BLaER1 treated with 17β-estradiol and CSF1 and Interleukin-3, amounts not matched to agents 10 nM and 100 nM (cell line): ENCODE results near the gene FAM168A.

ENCODE experiments used
- H3K27ac ChIP-seq, 11 experiments: shearing (Covaris generic); formaldehyde crosslinking; 2 replicates each; pipeline ENCODE4 v1.8.1; 2022
- H3K27me3 ChIP-seq, 11 experiments: shearing (Covaris generic); formaldehyde crosslinking; 2 replicates each; pipeline ENCODE4 v1.8.1; 2022
- H3K36me3 ChIP-seq, 11 experiments: shearing (Covaris generic); formaldehyde crosslinking; 2 replicates each; pipeline ENCODE4 v1.8.1; 2022
- H3K4me1 ChIP-seq, 10 experiments: shearing (Covaris generic); formaldehyde crosslinking; 2 replicates each; pipeline ENCODE4 v1.8.1; 2022
- H3K4me2 ChIP-seq, 11 experiments: shearing (Covaris generic); formaldehyde crosslinking; 2 replicates each; pipeline ENCODE4 v1.8.1; 2022
- H3K4me3 ChIP-seq, 10 experiments: shearing (Covaris generic); formaldehyde crosslinking; 2 replicates each; pipeline ENCODE4 v1.8.1; 2022
- H3K9ac ChIP-seq, 11 experiments: shearing (Covaris generic); formaldehyde crosslinking; 2 replicates each; pipeline ENCODE4 v1.8.1; 2022
- H3K9me3 ChIP-seq, 11 experiments: shearing (Covaris generic); formaldehyde crosslinking; replicated peaks in 1 of 11; 2 replicates each; pipeline ENCODE4 v1.8.1; 2022
- H4K20me1 ChIP-seq, 11 experiments: shearing (Covaris generic); formaldehyde crosslinking; 2 replicates each; pipeline ENCODE4 v1.8.1; 2022
- Cebpa-rat ChIP-seq, 11 experiments: shearing (Covaris generic); IDR thresholded peaks; 2 replicates each; pipeline ENCODE4 v1.8.1; 2022

FAM168A gene

DNA sequence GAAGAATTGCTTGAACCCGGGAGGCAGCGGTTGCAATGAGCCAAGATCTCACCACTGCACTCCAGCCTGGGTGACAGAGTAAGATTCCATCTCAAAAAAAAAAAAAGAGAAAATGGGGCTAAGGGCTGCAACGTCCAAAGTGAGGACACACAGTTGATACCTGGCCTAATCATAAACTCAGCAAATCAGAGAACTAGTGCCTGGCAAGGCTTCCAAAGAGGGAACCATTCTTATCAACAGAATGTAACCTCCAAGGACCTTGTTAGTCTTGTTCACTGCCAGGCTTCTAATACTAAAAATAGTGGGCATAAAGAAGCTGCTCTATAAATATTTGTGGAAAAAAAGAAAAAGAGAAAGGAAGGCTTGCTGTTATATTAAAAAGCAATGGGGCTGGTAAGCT is 42.3 kb downstream of the FAM168A start:
- H3K27me3 ChIP-seq: no peaks in the 10 kb centered on the region
- peak overlapping the region in 8 of 11 experiments; percentile 20 to 76 (median 40); a peak in 9 of 22 replicates for H3K4me2 ChIP-seq
- H3K4me3 ChIP-seq: no peak overlapping the region
- H3K27ac ChIP-seq: no peak overlapping the region
- peaks cover 15 to 36% (median 21%) of the 10 kb centered on the region in 10 experiments; a peak in 19 of 20 replicates for H3K4me1 ChIP-seq
- H4K20me1 ChIP-seq: peaks cover 0 to 73% (median 0%) of the 10 kb centered on the region in 11 experiments; a peak in 6 of 22 replicates
- no peak overlapping the region for H3K9ac ChIP-seq
- H3K9me3 ChIP-seq: peaks cover 0 to 15% (median 7%) of the 10 kb centered on the region in 11 experiments; a peak in 5 of 22 replicates
- H3K36me3 ChIP-seq: peaks cover 0 to 39% (median 17%) of the 10 kb centered on the region in 11 experiments; a peak in 17 of 22 replicates
- TF ChIP-seq Cebpa-rat (IDR thresholded peaks at IDR 0.05): no peak

DNA sequence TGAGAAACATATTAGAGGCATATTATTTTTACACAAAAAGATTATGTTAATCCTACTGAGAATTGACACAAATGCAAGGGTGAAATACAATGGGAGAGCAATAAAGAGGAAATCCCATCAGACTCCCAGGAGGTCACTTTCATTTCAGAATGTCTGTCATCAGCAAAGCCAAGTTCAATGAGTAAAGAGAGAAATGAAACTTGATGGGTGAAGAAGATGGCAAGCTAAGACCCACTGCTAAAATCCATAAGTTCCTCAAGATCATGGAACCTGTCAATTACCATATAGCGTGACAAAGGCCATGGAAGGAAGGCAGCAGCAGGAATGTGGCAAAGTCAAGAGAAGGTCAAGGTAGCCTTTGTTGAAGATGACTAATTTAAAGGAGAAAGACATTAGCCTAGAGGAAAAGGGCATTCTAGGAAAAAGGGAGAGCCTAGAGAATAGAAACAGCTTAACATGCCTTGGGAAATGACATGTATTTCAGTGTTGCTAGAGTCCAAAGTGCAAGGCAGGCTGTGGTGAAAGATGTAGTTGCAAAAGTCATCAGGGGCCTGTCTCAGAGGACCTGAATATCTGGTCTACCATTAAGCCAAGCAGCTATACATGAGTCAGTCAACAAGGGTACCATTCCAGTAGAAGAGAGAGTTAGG is 43.1 kb downstream of the FAM168A start:
- peak overlapping the region; percentile 20 to 76 (median 39); a peak in 19 of 22 replicates for H3K4me2 ChIP-seq
- H4K20me1 ChIP-seq: peaks cover 0 to 73% (median 0%) of the 10 kb centered on the region in 11 experiments; a peak in 6 of 22 replicates
- peaks cover 18 to 40% (median 28%) of the 10 kb centered on the region in 10 experiments; a peak in 19 of 20 replicates for H3K4me1 ChIP-seq
- no peak overlapping the region for H3K9ac ChIP-seq
- peaks cover 0 to 15% (median 7%) of the 10 kb centered on the region in 11 experiments; a peak in 5 of 22 replicates for H3K9me3 ChIP-seq
- peak overlapping the region in 3 of 11 experiments; percentile 8 to 43 (median 10); a peak in 2 of 22 replicates for H3K27ac ChIP-seq
- H3K36me3 ChIP-seq: peaks cover 0 to 39% (median 17%) of the 10 kb centered on the region in 11 experiments; a peak in 17 of 22 replicates
- H3K27me3 ChIP-seq: no peaks in the 10 kb centered on the region
- no peak for TF ChIP-seq Cebpa-rat (IDR thresholded peaks at IDR 0.05)
- H3K4me3 ChIP-seq: no peak overlapping the region

DNA sequence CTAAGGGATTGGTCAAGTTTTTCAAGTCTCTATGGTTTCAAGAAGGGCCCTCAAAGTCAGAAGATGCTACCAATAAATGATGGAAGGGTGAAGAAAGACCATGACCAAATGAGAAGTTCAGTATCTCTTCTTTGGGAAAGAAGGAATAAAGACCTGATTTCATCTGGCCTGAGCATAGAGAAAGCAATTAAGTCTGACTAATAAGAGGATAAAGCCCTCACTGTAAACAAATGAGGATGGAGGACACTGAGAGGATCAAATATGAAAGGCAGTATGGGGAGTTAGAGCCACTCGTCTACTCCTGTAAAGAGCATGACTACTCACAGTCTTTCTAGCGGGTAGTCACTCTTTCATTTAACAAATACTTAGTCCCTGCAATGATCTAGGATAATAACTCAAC is 44.6 kb downstream of the FAM168A start:
- Histone ChIP-seq H3K4me3 (no peak overlapping the region), H3K9me3 (peaks cover 0 to 15% (median 7%) of the 10 kb centered on the region in 11 experiments; a peak in 5 of 22 replicates), H3K36me3 (peaks cover 4 to 31% (median 14%) of the 10 kb centered on the region in 11 experiments; a peak in 16 of 22 replicates), H3K27me3 (no peaks in the 10 kb centered on the region), H3K27ac (no peak overlapping the region), H4K20me1 (peaks cover 0 to 63% (median 0%) of the 10 kb centered on the region in 11 experiments; a peak in 6 of 22 replicates), H3K9ac (no peak overlapping the region), H3K4me1 (peaks cover 18 to 45% (median 28%) of the 10 kb centered on the region in 10 experiments; a peak in 19 of 20 replicates), H3K4me2 (no peak overlapping the region)
- TF ChIP-seq Cebpa-rat (IDR thresholded peaks at IDR 0.05): no peak

DNA sequence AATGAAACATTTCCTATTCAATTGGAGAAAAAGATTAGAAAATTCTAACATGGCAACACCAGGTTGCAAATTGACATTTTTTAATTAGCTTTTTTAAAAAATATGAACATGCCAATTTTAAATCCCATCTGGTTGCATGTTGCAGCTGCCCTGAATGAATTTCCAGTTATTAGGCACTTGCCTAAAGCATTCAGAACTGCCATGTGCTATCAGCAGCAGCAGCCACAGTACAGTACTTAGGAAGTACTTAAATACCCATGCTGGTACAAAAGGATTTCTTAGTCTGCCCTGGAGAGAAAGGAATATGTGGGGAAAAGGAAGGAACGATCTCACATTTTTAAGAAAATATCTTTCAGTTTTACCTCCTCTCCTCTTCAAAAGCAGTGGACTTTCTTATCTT is 46.2 kb downstream of the FAM168A start:
- Histone ChIP-seq H3K27me3 (no peaks in the 10 kb centered on the region), H3K9me3 (peaks cover 0 to 6% (median 0%) of the 10 kb centered on the region in 11 experiments; a peak in 2 of 22 replicates), H4K20me1 (peaks cover 0 to 69% (median 0%) of the 10 kb centered on the region in 11 experiments; a peak in 6 of 22 replicates), H3K4me1 (peaks cover 18 to 61% (median 28%) of the 10 kb centered on the region in 10 experiments; a peak in 19 of 20 replicates), H3K36me3 (peaks cover 0 to 15% (median 5%) of the 10 kb centered on the region in 11 experiments; a peak in 8 of 22 replicates), H3K27ac (no peak overlapping the region), H3K4me2 (no peak overlapping the region), H3K4me3 (no peak overlapping the region), H3K9ac (no peak overlapping the region)
- TF ChIP-seq Cebpa-rat (IDR thresholded peaks at IDR 0.05): no peak

DNA sequence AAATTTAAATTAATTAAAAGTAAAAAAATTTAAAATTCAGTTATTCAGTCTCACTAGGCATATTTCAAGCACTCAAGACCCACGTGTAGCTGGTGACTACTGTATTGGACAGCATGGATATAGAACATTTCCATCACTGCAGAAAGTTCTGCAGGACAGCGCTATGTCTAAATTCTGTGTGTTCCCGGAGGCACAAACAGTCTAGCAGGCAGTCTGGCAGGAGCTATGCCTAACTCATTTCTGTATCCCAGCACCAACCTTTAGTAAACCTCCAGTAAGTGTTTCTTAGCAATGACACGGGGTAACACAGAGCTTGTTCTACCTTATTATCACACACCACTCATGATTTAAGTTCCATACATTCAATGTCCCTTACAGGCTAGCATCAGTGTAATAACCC is 48.5 kb downstream of the FAM168A start:
- Histone ChIP-seq H3K27me3 (no peaks in the 10 kb centered on the region), H3K9me3 (no peaks in the 10 kb centered on the region; a peak in 1 of 22 replicates), H4K20me1 (peaks cover 0 to 71% (median 0%) of the 10 kb centered on the region in 11 experiments; a peak in 6 of 22 replicates), H3K4me1 (peaks cover 1 to 61% (median 16%) of the 10 kb centered on the region in 10 experiments; a peak in 17 of 20 replicates), H3K4me2 (no peak overlapping the region), H3K4me3 (no peak overlapping the region), H3K9ac (no peak overlapping the region), H3K36me3 (peaks cover 0 to 8% (median 0%) of the 10 kb centered on the region in 11 experiments; a peak in 2 of 22 replicates), H3K27ac (no peak overlapping the region)
- no peak for TF ChIP-seq Cebpa-rat (IDR thresholded peaks at IDR 0.05)

DNA sequence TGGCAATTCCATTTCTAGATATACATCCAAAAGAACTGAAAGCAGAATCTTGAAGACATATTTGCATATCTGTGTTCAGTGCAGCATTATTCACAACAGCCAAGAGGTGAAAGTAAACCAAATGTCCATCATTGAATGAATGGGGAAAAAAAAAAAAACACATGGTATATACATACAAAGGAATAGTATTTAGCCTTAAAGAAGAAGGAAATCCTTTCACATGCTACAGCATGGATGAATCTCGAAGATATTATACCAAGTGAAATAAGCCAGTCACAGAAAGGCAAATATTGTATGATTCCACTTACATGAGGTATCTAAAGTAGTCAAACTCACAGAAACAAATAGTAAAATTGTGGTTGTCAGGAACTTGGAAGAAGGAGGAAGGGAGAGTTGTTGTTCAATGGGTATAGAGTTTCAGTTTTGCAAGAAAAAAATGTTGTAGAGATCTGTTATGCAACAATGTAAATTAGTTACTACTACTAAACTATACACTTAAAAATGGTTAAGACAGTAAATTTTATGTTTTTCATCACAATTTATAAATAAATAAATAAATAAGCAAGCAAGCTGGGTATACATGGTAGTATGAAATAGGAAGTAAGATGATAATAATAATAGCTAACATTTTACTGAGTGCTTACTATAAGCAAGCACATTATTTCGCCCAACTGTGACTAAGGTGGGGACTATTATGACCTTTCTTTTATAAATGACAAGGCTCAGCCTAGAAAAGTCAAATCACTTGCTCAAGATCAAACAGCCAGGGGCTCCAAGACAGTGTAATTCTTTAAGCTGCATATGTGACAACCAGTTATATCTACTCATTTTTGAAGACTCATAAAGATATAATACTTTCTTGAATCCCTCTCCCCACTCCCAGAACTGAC is 50.0 kb downstream of the FAM168A start:
- peaks cover 0 to 11% (median 0%) of the 10 kb centered on the region in 11 experiments; a peak in 6 of 22 replicates for H3K36me3 ChIP-seq
- H3K9ac ChIP-seq: no peak overlapping the region
- no peak overlapping the region for H3K4me3 ChIP-seq
- no peak overlapping the region for H3K27ac ChIP-seq
- peak overlapping the region in 2 of 11 experiments; percentile 23 to 48; a peak in 4 of 22 replicates for H3K4me2 ChIP-seq
- peaks cover 0 to 4% (median 0%) of the 10 kb centered on the region in 11 experiments; a peak in 2 of 22 replicates for H3K9me3 ChIP-seq
- H3K4me1 ChIP-seq: peaks cover 0 to 53% (median 15%) of the 10 kb centered on the region in 10 experiments; a peak in 16 of 20 replicates
- H3K27me3 ChIP-seq: no peaks in the 10 kb centered on the region
- no peak for TF ChIP-seq Cebpa-rat (IDR thresholded peaks at IDR 0.05)
- peaks cover 0 to 62% (median 0%) of the 10 kb centered on the region in 11 experiments; a peak in 4 of 22 replicates for H4K20me1 ChIP-seq

DNA sequence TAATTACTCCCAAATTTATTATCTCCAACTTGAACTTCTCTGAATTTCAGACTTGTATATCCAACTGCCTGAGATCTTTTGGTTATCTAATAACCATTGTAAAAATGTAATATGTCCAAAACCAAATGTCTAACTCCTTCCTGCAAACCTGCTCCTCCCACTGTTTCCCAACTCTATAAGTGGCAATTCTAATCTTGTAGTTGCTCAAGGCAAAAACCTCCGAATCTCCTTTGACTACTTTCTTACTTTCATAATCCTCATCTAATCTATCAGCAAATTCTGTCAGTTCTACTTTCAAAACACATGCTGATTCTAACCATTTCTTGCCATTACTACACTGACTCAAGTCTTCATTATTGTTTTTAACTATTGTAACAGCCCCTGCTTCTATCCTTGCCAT is 55.7 kb downstream of the FAM168A start:
- Histone ChIP-seq H3K4me2 (peak overlapping the region in 2 of 11 experiments; percentile 1 to 16; a peak in 1 of 22 replicates), H3K9me3 (peaks cover 0 to 4% (median 0%) of the 10 kb centered on the region in 11 experiments; a peak in 2 of 22 replicates), H4K20me1 (peaks cover 0 to 74% (median 0%) of the 10 kb centered on the region in 11 experiments; a peak in 4 of 22 replicates), H3K4me3 (no peak overlapping the region), H3K27ac (no peak overlapping the region), H3K27me3 (no peaks in the 10 kb centered on the region), H3K4me1 (peaks cover 22 to 63% (median 29%) of the 10 kb centered on the region in 10 experiments), H3K36me3 (peaks cover 0 to 18% (median 3%) of the 10 kb centered on the region in 11 experiments; a peak in 5 of 22 replicates), H3K9ac (no peak overlapping the region)
- no peak for TF ChIP-seq Cebpa-rat (IDR thresholded peaks at IDR 0.05)

DNA sequence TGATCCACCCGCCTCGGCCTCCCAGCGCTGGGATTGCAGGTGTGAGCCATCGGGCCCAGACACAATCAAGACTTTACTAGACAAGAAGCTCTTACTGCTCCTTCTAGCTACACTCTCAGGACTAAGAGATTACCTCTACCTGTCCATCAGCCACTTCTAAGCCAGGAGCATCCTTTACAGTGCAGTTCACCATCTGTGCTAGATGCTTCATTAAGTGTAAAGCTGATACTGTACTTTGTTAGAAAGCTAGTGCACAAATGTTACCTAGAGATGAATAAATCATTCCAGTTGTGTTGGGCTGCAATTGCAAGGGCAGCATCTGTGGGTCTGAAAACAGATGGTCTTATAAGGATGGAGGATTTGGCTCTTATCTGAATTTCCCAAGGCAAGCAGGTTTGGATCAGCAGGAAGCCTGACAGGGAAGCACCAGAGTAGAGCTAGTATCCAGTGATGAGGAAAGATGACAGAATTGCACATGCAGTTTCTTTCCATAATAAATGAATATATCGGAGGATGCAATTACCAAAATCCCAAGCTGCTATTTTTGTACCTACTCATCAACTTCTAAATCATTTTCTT is 58.3 kb downstream of the FAM168A start:
- H3K4me1 ChIP-seq: peaks cover 22 to 56% (median 29%) of the 10 kb centered on the region in 10 experiments
- peak overlapping the region; percentile 50 to 90 (median 66) for H3K4me2 ChIP-seq
- peaks cover 0 to 24% (median 5%) of the 10 kb centered on the region in 11 experiments; a peak in 5 of 22 replicates for H3K36me3 ChIP-seq
- no peak overlapping the region for H3K9ac ChIP-seq
- TF ChIP-seq Cebpa-rat (IDR thresholded peaks at IDR 0.05): no peak
- H3K4me3 ChIP-seq: no peak overlapping the region
- peaks cover 0 to 4% (median 0%) of the 10 kb centered on the region in 11 experiments; a peak in 2 of 22 replicates for H3K9me3 ChIP-seq
- H3K27me3 ChIP-seq: no peaks in the 10 kb centered on the region
- H3K27ac ChIP-seq: peak overlapping the region in 1 of 11 experiments; percentile 28; a peak in 2 of 22 replicates
- peaks cover 0 to 73% (median 0%) of the 10 kb centered on the region in 11 experiments; a peak in 4 of 22 replicates for H4K20me1 ChIP-seq
